ENCODE results near the gene ARL8B. TPM values are rescaled to one million over a fixed set of nuclear protein-coding genes. Genes with fewer than 3 reads are reported as not detected.

The ARL8B gene
- total and polyA plus RNA-seq, 7 donors, result 28.2 to 55.9 (median 47.2) TPM

DNA sequence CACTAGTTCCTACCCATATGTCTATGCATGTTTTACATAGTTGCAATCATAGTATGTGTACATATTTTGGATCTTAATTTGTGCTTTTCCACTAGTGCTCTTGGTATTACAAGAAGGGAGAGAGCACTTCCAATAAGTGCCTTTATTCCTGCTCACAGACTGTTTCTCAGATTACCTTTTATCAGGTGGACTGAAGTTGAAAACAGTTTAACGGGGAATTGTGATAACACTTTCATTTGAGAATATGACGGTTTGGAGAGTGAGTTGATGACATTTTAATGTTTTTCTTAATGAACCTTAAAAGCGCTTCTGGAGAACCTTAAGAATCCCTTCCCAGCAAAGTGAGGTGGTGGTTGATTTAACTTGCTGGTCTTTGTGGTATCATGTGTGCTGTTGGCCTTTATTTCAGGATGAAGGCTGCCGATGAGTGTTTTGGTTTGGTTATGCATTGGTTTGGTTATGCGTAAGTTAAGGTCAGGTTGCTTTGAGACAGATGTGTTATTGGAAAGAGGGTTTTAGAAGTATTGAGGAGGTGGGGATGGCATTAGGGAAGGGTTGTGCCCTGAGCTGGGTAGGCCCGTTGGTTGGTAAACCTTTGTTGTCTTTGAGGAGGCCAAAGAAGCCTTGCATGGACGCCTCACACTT lies 68.2 kb downstream of the ARL8B start:
- WGBS, 2 donors, result 63 to 77% methylated on average over 7 of the region's 7 CpGs
- H3K4me1 ChIP-seq, result peaks cover 0 to 46% (median 39%) of the 10 kb centered on the region in 4 donors
- H3K4me3 ChIP-seq, result no peak overlapping the region
- H3K27me3 ChIP-seq, result no peaks in the 10 kb centered on the region
- no peak for DNase-seq
- no peaks in the 10 kb centered on the region for H3K9me3 ChIP-seq
- intact Hi-C loops (cut with DNase I), result loop anchor here (10.0 kb wide), 1 partner anchor 895 kb away; no protein-coding TSS in a partner anchor
- no peaks in the 10 kb centered on the region for H3K36me3 ChIP-seq
- TF ChIP-seq, protein P1, sequence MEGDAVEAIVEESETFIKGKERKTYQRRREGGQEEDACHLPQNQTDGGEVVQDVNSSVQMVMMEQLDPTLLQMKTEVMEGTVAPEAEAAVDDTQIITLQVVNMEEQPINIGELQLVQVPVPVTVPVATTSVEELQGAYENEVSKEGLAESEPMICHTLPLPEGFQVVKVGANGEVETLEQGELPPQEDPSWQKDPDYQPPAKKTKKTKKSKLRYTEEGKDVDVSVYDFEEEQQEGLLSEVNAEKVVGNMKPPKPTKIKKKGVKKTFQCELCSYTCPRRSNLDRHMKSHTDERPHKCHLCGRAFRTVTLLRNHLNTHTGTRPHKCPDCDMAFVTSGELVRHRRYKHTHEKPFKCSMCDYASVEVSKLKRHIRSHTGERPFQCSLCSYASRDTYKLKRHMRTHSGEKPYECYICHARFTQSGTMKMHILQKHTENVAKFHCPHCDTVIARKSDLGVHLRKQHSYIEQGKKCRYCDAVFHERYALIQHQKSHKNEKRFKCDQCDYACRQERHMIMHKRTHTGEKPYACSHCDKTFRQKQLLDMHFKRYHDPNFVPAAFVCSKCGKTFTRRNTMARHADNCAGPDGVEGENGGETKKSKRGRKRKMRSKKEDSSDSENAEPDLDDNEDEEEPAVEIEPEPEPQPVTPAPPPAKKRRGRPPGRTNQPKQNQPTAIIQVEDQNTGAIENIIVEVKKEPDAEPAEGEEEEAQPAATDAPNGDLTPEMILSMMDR (IDR thresholded peaks at IDR 0.05), result no peak
- TF ChIP-seq POLR2AphosphoS5 (IDR thresholded peaks at IDR 0.05) (no peak), EP300 (IDR thresholded peaks at IDR 0.05) (no peak)
- H3K27ac ChIP-seq, result no peak overlapping the region

DNA sequence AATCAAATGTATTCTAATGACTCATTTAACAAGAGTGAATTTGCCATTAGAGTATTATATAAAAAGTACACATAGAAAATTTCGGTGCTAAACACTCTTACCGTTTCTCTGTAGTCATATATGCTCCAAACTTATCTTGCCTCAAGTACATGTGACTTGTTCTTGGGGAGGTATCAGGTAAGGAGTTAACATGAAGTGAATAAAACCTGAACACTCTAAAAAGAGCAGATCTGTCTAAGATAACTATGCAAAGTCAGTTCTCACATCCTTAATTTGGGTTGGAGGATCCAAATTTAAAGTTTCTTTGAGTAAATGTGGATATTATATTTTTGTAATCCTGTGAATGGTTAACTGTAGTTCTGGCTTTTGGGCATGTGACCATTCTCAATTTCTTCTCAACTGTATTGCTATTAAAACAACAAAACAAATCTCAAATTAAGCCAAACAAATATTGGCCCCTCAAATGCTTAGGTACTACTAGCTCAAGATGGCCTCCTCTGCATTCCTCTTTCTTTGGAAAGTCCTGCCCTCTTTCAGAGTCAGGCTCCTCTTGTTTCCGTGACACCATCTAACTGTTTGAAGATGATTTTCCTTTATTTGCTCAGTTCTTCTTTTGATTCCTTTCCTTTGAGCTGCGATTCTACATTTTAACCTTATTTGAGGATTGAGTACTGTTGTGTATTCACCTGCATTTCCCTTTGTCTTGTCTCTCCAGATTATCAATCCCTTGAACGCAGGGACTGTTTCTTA lies 69.6 kb downstream of the ARL8B start:
- no peaks in the 10 kb centered on the region for H3K27me3 ChIP-seq
- WGBS, 2 donors, result 70 to 84% methylated on average over 5 of the region's 5 CpGs
- DNase-seq, result no peak
- no peak for TF ChIP-seq POLR2A (IDR thresholded peaks at IDR 0.05)
- TF ChIP-seq, protein P1 (IDR thresholded peaks at IDR 0.05), result no peak
- no peak for TF ChIP-seq POLR2AphosphoS5 (IDR thresholded peaks at IDR 0.05)
- TF ChIP-seq EP300 (IDR thresholded peaks at IDR 0.05), result no peak
- intact Hi-C loops (cut with DNase I), result loop anchor here (10.0 kb wide), 1 partner anchor 897 kb away; no protein-coding TSS in a partner anchor
- H3K4me3 ChIP-seq, result no peak overlapping the region
- H3K36me3 ChIP-seq, result no peaks in the 10 kb centered on the region
- no peaks in the 10 kb centered on the region for H3K9me3 ChIP-seq
- peaks cover 0 to 48% (median 34%) of the 10 kb centered on the region in 4 donors for H3K4me1 ChIP-seq
- no peak overlapping the region for H3K27ac ChIP-seq

DNA sequence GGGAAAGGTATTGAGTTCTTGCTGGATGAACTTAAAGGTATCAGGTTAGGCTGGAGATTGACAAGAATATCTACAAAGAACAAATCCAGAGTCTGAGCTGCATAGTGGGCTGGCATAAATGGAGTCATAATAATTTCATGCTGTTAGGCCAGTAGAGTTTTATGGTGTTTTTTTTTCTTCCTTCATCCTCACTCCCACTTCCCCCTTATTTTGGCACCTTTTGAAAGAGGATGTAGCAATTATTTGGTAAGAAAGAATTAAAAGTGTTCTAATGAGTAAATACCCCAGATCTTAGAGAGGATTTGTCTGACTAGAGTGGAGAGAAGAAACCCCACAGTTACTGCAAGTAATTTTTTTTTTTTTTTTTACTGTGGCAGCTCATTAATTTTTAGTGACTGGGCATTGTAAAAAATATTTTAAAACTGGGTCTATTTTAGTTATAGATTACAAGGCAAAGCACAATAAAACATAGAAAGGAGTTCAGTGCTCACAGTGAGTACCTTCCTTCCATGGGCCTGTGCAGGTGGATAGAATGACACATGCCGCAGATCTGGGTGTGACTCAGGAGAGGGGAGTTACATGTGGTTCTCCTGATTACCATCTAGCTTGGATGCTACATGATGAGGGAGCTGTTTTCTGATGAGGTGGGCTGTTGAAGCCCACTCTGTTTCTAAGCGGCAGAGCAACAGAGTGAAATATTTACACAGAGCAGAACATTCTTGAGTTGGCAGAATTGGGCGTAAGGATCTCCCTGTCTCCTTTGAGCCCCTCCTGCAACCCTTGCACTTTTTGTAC lies 70.7 kb downstream of the ARL8B start:
- peaks cover 0 to 45% (median 37%) of the 10 kb centered on the region in 4 donors for H3K4me1 ChIP-seq
- no peak for TF ChIP-seq POLR2A (IDR thresholded peaks at IDR 0.05)
- TF ChIP-seq EP300 (IDR thresholded peaks at IDR 0.05), result no peak
- no peak for TF ChIP-seq POLR2AphosphoS5 (IDR thresholded peaks at IDR 0.05)
- TF ChIP-seq, protein P1 (IDR thresholded peaks at IDR 0.05), result no peak
- H3K36me3 ChIP-seq, result no peaks in the 10 kb centered on the region
- H3K9me3 ChIP-seq, result no peaks in the 10 kb centered on the region
- intact Hi-C loops (cut with DNase I), result loop anchor here (10.0 kb wide), 1 partner anchor 898 kb away; no protein-coding TSS in a partner anchor
- no peak overlapping the region for H3K27ac ChIP-seq
- 79 to 86% methylated on average over 3 of the region's 3 CpGs for WGBS, 2 donors
- H3K27me3 ChIP-seq, result no peaks in the 10 kb centered on the region
- DNase-seq, result no peak
- no peak overlapping the region for H3K4me3 ChIP-seq

DNA sequence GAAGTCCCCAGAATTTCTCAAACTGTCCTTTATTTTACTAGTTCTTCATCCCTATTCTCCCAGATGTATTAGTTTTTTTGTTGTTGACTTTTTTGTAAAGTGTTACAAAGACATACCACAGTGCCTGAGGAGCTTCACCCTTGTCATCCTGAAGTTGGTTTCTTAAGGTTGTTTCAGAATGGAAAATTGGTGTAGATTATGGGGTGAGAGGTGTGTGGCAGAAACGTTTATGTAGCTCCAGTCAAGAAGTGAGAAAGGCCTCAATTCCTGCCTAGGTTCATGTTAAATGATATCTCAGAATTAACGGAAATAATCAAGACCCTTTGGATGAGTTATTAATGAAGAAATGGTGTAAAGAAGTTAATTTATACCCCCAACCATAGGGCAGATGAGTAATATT lies 72.2 kb downstream of the ARL8B start:
- 61 to 73% methylated on average over 2 of the region's 2 CpGs for WGBS, 2 donors
- intact Hi-C loops (cut with DNase I), result loop anchor here (10.0 kb wide), 1 partner anchor 900 kb away; no protein-coding TSS in a partner anchor

More for the DNA sequence above, 72.2 kb downstream of the ARL8B start:
- H3K9me3 ChIP-seq, result no peaks in the 10 kb centered on the region
- TF ChIP-seq POLR2AphosphoS5 (IDR thresholded peaks at IDR 0.05) (no peak), EP300 (IDR thresholded peaks at IDR 0.05) (no peak), POLR2A (IDR thresholded peaks at IDR 0.05) (no peak)
- TF ChIP-seq, protein P1 (IDR thresholded peaks at IDR 0.05), result no peak
- H3K36me3 ChIP-seq, result no peaks in the 10 kb centered on the region
- H3K27ac ChIP-seq, result peak overlapping the region in 3 of 4 donors; percentile 35 to 51 (median 45)
- no peak overlapping the region for H3K4me3 ChIP-seq
- no peak for DNase-seq
- H3K4me1 ChIP-seq, result peaks cover 0 to 39% (median 30%) of the 10 kb centered on the region in 4 donors
- H3K27me3 ChIP-seq, result no peaks in the 10 kb centered on the region
